Activated CD8-positive, alpha-beta T cell treated with anti-CD3 and anti-CD28 coated beads for 36 hours (primary cell): ENCODE data around the gene MANF. TPM values are rescaled to one million over a fixed set of nuclear protein-coding genes. Genes with fewer than 3 reads are reported as not detected.

ENCODE experiments used
- ATAC-seq: fragments of 200-7000 bp; cut with Tn5 transposase; one replicate; pipeline ENCODE4 v1.10.0; 2021; ENCODE audit warnings: mild to moderate bottlenecking, moderate library complexity
- CTCF ChIA-PET: fragments of 350-600 bp; sonication (Branson Sonifier 250); formaldehyde crosslinking; loops from one replicate; lab custom pipeline; 2021; ENCODE audit warnings: antibody characterized with exemption; lab: Charles Lee
- POLR2A ChIA-PET: fragments of 350-600 bp; sonication (Branson Sonifier 250); formaldehyde crosslinking; loops from one replicate; lab custom pipeline; 2021; ENCODE audit warnings: antibody characterized with exemption; lab: Charles Lee
- DNase-seq: peaks from one replicate; pipeline ENCODE4 v3.0.0-alpha.2; 2020
- H3K27ac Mint-ChIP-seq: one replicate; pipeline ENCODE4 v1.8.0; 2021; ENCODE audit warnings: mild to moderate bottlenecking, mixed read lengths
- H3K27me3 Mint-ChIP-seq: one replicate; pipeline ENCODE4 v1.8.0; 2021; ENCODE audit warnings: mixed read lengths
- H3K36me3 Mint-ChIP-seq: one replicate; pipeline ENCODE4 v1.8.0; 2021; ENCODE audit warnings: low read depth, mixed read lengths
- H3K4me1 Mint-ChIP-seq: one replicate; pipeline ENCODE4 v1.8.0; 2021; ENCODE audit warnings: low read depth, mixed read lengths
- H3K4me3 Mint-ChIP-seq: one replicate; pipeline ENCODE4 v1.8.0; 2021; ENCODE audit warnings: mild to moderate bottlenecking, moderate library complexity, mixed read lengths
- H3K9me3 Mint-ChIP-seq: one replicate; pipeline ENCODE4 v1.8.0; 2021; ENCODE audit warnings: mixed read lengths
- CTCF ChIP-seq: fragments of 200-600 bp; IDR thresholded peaks from one replicate; pipeline ENCODE4 v1.8.0; 2022; ENCODE audit warnings: antibody characterized with exemption, mild to moderate bottlenecking
- intact Hi-C: fragments of 100-400 bp; cut with micrococcal nuclease; formaldehyde crosslinking; loops from one replicate; pipeline ENCODE4 v1.10.0; 2022
- total RNA-seq, 2 experiments: library from RNA; stranded (reverse); gene quantifications; one replicate each; pipeline ENCODE4 v1.2.3, GENCODE V29; 2021

The MANF gene
- total RNA-seq, 2 experiments from 2014 or later, result 107 to 109 TPM

GRCh38 chr3:51353131-51353530, 32.0 kb upstream of the MANF start:
- no peak for ATAC-seq
- Mint-ChIP-seq H3K9me3 (no peaks in the 10 kb centered on the region), H3K36me3 (no peaks in the 10 kb centered on the region), H3K4me1 (peaks cover 4% of the 10 kb centered on the region), H3K27me3 (no peaks in the 10 kb centered on the region), H3K4me3 (no peak overlapping the region), H3K27ac (no peak overlapping the region)
- intact Hi-C loops, result no loop called here
- ChIA-PET POLR2A (no interaction called here), CTCF (no interaction called here)
- no peak for DNase-seq
- no peak for TF ChIP-seq CTCF

GRCh38 chr3:51353691-51354090, 31.4 kb upstream of the MANF start:
- intact Hi-C loops, result no loop called here
- DNase-seq (peak; percentile 11), ATAC-seq (peak; percentile 30)
- Mint-ChIP-seq H3K27me3 (no peaks in the 10 kb centered on the region), H3K9me3 (no peaks in the 10 kb centered on the region), H3K4me3 (no peak overlapping the region), H3K36me3 (no peaks in the 10 kb centered on the region), H3K4me1 (peaks cover 4% of the 10 kb centered on the region), H3K27ac (no peak overlapping the region)
- no peak for TF ChIP-seq CTCF
- POLR2A ChIA-PET, result no interaction called here
- CTCF ChIA-PET, result no interaction called here

- H3K4me1 Mint-ChIP-seq, result peaks cover 4% of the 10 kb centered on the region
- no peak overlapping the region for H3K4me3 Mint-ChIP-seq
- no peaks in the 10 kb centered on the region for H3K9me3 Mint-ChIP-seq
- DNase-seq (no peak), ATAC-seq (no peak)
- no peak for TF ChIP-seq CTCF
- intact Hi-C loops, result no loop called here
- no peaks in the 10 kb centered on the region for H3K36me3 Mint-ChIP-seq
- H3K27me3 Mint-ChIP-seq, result no peaks in the 10 kb centered on the region
- ChIA-PET CTCF (no interaction called here), POLR2A (no interaction called here)
- no peak overlapping the region for H3K27ac Mint-ChIP-seq
These were observed 30.9 kb upstream of the MANF start for GRCh38 chr3:51354172-51354571.

GRCh38 chr3:51354731-51355615, 30.1 kb upstream of the MANF start:
- ChIA-PET POLR2A (interaction anchor here (0.5 kb wide), 1 partner anchor 611 kb away, joined by 3 read pairs; no protein-coding TSS in a partner anchor), CTCF (interaction anchor here (1.8 kb wide), 1 partner anchor 14 kb away, joined by 10 read pairs; no protein-coding TSS in a partner anchor)
- no peaks in the 10 kb centered on the region for H3K27me3 Mint-ChIP-seq
- peaks cover 4% of the 10 kb centered on the region for H3K4me1 Mint-ChIP-seq
- no peak for TF ChIP-seq CTCF
- DNase-seq (no peak), ATAC-seq (no peak)
- intact Hi-C loops, result no loop called here
- H3K4me3 Mint-ChIP-seq, result no peak overlapping the region
- no peaks in the 10 kb centered on the region for H3K9me3 Mint-ChIP-seq
- no peak overlapping the region for H3K27ac Mint-ChIP-seq
- no peaks in the 10 kb centered on the region for H3K36me3 Mint-ChIP-seq

GRCh38 chr3:51355891-51356578, 29.1 kb upstream of the MANF start:
- ATAC-seq, result no peak
- ChIA-PET POLR2A (no interaction called here), CTCF (interaction anchor here (1.8 kb wide), 1 partner anchor 13 kb away, joined by 10 read pairs; no protein-coding TSS in a partner anchor)
- H3K4me1 Mint-ChIP-seq, result peaks cover 4% of the 10 kb centered on the region
- intact Hi-C loops, result no loop called here
- no peak for DNase-seq
- no peak overlapping the region for H3K4me3 Mint-ChIP-seq
- H3K27ac Mint-ChIP-seq, result no peak overlapping the region
- H3K36me3 Mint-ChIP-seq, result no peaks in the 10 kb centered on the region
- H3K9me3 Mint-ChIP-seq, result no peaks in the 10 kb centered on the region
- no peaks in the 10 kb centered on the region for H3K27me3 Mint-ChIP-seq
- TF ChIP-seq CTCF, result no peak
